ENCODE results near the gene BAIAP2L2. TPM values are rescaled to one million over a fixed set of nuclear protein-coding genes. Genes with fewer than 3 reads are reported as not detected.

BAIAP2L2 gene
- total and polyA plus RNA-seq, 4 donors, result 0.33 to 0.46 (median 0.44) TPM; not detected in 1

DNA sequence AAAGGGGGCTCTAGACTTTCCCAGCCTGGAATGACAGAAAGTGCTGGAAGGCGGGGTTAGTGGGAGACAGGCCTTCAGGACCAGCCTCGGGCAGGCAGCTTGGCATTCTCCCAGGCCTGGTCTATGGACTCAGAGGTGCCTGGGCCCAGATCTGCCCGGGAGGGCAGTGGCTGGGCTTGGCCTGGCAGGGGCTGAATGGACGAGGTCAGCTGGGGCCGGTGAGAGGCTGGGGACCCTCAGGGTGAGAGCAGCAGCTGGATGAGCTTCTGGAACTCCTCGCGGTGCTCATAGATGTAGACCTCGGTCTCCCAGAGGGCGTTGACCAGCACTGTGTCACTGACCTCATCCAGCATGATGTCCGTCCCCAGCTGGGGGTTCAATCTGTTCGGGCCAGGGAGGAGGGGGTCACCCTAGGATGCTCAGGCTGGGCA, 1.5 kb upstream of the BAIAP2L2 start:
- no peak overlapping the region for H3K4me3 ChIP-seq (ENCODE audit: low read depth in 1 of 3, low read length in 3 of 3)
- H3K9ac ChIP-seq (ENCODE audit: low read depth in 1 of 2, low read length in 2 of 2), result no peak overlapping the region
- TF ChIP-seq, protein P1, sequence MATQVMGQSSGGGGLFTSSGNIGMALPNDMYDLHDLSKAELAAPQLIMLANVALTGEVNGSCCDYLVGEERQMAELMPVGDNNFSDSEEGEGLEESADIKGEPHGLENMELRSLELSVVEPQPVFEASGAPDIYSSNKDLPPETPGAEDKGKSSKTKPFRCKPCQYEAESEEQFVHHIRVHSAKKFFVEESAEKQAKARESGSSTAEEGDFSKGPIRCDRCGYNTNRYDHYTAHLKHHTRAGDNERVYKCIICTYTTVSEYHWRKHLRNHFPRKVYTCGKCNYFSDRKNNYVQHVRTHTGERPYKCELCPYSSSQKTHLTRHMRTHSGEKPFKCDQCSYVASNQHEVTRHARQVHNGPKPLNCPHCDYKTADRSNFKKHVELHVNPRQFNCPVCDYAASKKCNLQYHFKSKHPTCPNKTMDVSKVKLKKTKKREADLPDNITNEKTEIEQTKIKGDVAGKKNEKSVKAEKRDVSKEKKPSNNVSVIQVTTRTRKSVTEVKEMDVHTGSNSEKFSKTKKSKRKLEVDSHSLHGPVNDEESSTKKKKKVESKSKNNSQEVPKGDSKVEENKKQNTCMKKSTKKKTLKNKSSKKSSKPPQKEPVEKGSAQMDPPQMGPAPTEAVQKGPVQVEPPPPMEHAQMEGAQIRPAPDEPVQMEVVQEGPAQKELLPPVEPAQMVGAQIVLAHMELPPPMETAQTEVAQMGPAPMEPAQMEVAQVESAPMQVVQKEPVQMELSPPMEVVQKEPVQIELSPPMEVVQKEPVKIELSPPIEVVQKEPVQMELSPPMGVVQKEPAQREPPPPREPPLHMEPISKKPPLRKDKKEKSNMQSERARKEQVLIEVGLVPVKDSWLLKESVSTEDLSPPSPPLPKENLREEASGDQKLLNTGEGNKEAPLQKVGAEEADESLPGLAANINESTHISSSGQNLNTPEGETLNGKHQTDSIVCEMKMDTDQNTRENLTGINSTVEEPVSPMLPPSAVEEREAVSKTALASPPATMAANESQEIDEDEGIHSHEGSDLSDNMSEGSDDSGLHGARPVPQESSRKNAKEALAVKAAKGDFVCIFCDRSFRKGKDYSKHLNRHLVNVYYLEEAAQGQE (IDR thresholded peaks at IDR 0.05), result no peak
- peak; percentile 74 to 83 for TF ChIP-seq RXRA (IDR thresholded peaks at IDR 0.05)
- no peak overlapping the region for H3K27ac ChIP-seq (ENCODE audit: low read depth in 1 of 2, low read length in 2 of 2)
- H3K9me3 ChIP-seq (ENCODE audit: control insufficient read depth in 4 of 4, low read length in 3 of 4), result no peaks in the 10 kb centered on the region
- WGBS, result 40% methylated on average over 11 of the region's 11 CpGs
- H3K36me3 ChIP-seq (ENCODE audit: control insufficient read depth in 4 of 4, insufficient read depth in 3 of 4, low read depth in 1 of 4, low read length in 3 of 4), result no peaks in the 10 kb centered on the region
- H3K4me1 ChIP-seq (ENCODE audit: control insufficient read depth in 4 of 4, insufficient read depth in 4 of 4, low read length in 3 of 4), result peaks cover 11 to 25% (median 19%) of the 10 kb centered on the region in 4 donors
- no peaks in the 10 kb centered on the region for H3K27me3 ChIP-seq (ENCODE audit: control insufficient read depth in 4 of 4, insufficient read depth in 4 of 4, low read length in 3 of 4)
- no peak for DNase-seq (ENCODE audit: low spot score)

- H3K4me3 ChIP-seq (ENCODE audit: low read depth in 1 of 3, low read length in 3 of 3), result no peak overlapping the region
- no peaks in the 10 kb centered on the region for H3K9me3 ChIP-seq (ENCODE audit: control insufficient read depth in 4 of 4, low read length in 3 of 4)
- H3K27me3 ChIP-seq (ENCODE audit: control insufficient read depth in 4 of 4, insufficient read depth in 4 of 4, low read length in 3 of 4), result no peaks in the 10 kb centered on the region
- DNase-seq (ENCODE audit: low spot score), result no peak
- no peaks in the 10 kb centered on the region for H3K36me3 ChIP-seq (ENCODE audit: control insufficient read depth in 4 of 4, insufficient read depth in 3 of 4, low read depth in 1 of 4, low read length in 3 of 4)
- TF ChIP-seq FOXA2 (IDR thresholded peaks at IDR 0.05) (no peak), HNF4A (conservative IDR thresholded peaks at IDR 0.05) (no peak), JUND (IDR thresholded peaks at IDR 0.05) (no peak), GABPA (IDR thresholded peaks at IDR 0.05 in 1 of 2, conservative IDR thresholded peaks at IDR 0.05 in 1 of 2) (no peak), MAX (IDR thresholded peaks at IDR 0.05) (no peak), ZBTB33 (IDR thresholded peaks at IDR 0.05) (no peak)
- TF ChIP-seq, protein P2, sequence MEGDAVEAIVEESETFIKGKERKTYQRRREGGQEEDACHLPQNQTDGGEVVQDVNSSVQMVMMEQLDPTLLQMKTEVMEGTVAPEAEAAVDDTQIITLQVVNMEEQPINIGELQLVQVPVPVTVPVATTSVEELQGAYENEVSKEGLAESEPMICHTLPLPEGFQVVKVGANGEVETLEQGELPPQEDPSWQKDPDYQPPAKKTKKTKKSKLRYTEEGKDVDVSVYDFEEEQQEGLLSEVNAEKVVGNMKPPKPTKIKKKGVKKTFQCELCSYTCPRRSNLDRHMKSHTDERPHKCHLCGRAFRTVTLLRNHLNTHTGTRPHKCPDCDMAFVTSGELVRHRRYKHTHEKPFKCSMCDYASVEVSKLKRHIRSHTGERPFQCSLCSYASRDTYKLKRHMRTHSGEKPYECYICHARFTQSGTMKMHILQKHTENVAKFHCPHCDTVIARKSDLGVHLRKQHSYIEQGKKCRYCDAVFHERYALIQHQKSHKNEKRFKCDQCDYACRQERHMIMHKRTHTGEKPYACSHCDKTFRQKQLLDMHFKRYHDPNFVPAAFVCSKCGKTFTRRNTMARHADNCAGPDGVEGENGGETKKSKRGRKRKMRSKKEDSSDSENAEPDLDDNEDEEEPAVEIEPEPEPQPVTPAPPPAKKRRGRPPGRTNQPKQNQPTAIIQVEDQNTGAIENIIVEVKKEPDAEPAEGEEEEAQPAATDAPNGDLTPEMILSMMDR (IDR thresholded peaks at IDR 0.05; ENCODE audit: low read depth, low read length, missing input control), result no peak
- TF ChIP-seq, protein P1 (IDR thresholded peaks at IDR 0.05), result no peak
- no peak overlapping the region for H3K27ac ChIP-seq (ENCODE audit: low read depth in 1 of 2, low read length in 2 of 2)
- 81% methylated on average over 30 of the region's 30 CpGs for WGBS
- no peak overlapping the region for H3K9ac ChIP-seq (ENCODE audit: low read depth in 1 of 2, low read length in 2 of 2)
- H3K4me1 ChIP-seq (ENCODE audit: control insufficient read depth in 4 of 4, insufficient read depth in 4 of 4, low read length in 3 of 4), result peaks cover 11 to 25% (median 19%) of the 10 kb centered on the region in 4 donors
Measured at GRCh38 chr22:38110863-38111852, 674 bp upstream of the BAIAP2L2 start.
